ENCODE results near the gene DMXL2. TPM values are rescaled to one million over a fixed set of nuclear protein-coding genes. Genes with fewer than 3 reads are reported as not detected.

The DMXL2 gene
- polyA plus RNA-seq, 1 of the 3 experiments (the other 2 are of a cell fraction) = 6.4 TPM

DNA sequence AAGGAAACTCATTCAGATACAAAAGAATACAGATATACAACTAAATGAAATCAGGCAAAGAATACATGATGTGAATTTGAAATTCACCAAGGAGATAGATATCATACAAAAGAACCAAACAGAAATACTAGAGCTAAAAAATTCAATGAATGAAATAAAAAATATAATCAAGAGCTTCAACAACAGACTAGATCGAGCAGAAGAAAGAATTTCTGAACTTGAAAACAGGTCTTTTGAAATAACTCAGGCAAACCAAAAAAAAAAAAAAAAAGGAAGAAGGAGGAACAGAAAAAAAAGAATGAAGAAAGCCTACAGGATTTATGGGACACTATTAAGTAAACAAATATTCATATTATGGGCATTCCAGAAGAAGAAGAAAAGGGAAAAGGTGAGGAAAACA, 137.8 kb downstream of the DMXL2 start:
- H3K4me2 ChIP-seq = no peak overlapping the region
- peaks cover 37 to 45% of the 10 kb centered on the region in 2 experiments for H3K36me3 ChIP-seq (replicated peaks in 1 of 2; ENCODE audit: control insufficient read depth in 1 of 2, insufficient read depth in 2 of 2, low read length in 1 of 2)
- ChIA-PET CTCF (no interaction called here), POLR2A (no interaction called here)
- no peaks in the 10 kb centered on the region for H3K79me2 ChIP-seq (ENCODE audit: insufficient read depth)
- no peak overlapping the region for H3K9ac ChIP-seq
- H3K4me1 ChIP-seq (ENCODE audit: control insufficient read depth in 1 of 2, insufficient read depth in 2 of 2, low read depth in 1 of 2, low read length in 1 of 2) = no peaks in the 10 kb centered on the region
- no peak overlapping the region for H2AFZ ChIP-seq (ENCODE audit: low read depth)
- peaks cover 15% of the 10 kb centered on the region for H3K9me3 ChIP-seq
- H3F3A ChIP-seq (replicated peaks; ENCODE audit: insufficient read depth) = no peaks in the 10 kb centered on the region
- H3K27ac ChIP-seq (ENCODE audit: low read depth in 2 of 2, low read length in 1 of 2) = no peak overlapping the region
- H4K20me1 ChIP-seq (ENCODE audit: insufficient read depth) = no peaks in the 10 kb centered on the region
- H3K4me3 ChIP-seq (ENCODE audit: low read depth in 2 of 2, low read length in 1 of 2) = no peak overlapping the region
- TF ChIP-seq RXRA (IDR thresholded peaks at IDR 0.05; ENCODE audit: borderline replicate concordance, low read depth) = no peak
- TF ChIP-seq EZH2phosphoT487 (IDR thresholded peaks at IDR 0.05; ENCODE audit: borderline replicate concordance, low read depth) = no peak
- no peak for TF ChIP-seq CTCF (IDR thresholded peaks at IDR 0.05)
- no peak for TF ChIP-seq NFIC (IDR thresholded peaks at IDR 0.05; ENCODE audit: borderline replicate concordance)
- TF ChIP-seq, protein P1, sequence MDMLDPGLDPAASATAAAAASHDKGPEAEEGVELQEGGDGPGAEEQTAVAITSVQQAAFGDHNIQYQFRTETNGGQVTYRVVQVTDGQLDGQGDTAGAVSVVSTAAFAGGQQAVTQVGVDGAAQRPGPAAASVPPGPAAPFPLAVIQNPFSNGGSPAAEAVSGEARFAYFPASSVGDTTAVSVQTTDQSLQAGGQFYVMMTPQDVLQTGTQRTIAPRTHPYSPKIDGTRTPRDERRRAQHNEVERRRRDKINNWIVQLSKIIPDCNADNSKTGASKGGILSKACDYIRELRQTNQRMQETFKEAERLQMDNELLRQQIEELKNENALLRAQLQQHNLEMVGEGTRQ (IDR thresholded peaks at IDR 0.05; ENCODE audit: borderline replicate concordance, low read depth, low read length) = no peak
- no peak for TF ChIP-seq RCOR1 (IDR thresholded peaks at IDR 0.05; ENCODE audit: low read length)
- TF ChIP-seq ELF1 (IDR thresholded peaks at IDR 0.05) = no peak
- TF ChIP-seq, protein P2, sequence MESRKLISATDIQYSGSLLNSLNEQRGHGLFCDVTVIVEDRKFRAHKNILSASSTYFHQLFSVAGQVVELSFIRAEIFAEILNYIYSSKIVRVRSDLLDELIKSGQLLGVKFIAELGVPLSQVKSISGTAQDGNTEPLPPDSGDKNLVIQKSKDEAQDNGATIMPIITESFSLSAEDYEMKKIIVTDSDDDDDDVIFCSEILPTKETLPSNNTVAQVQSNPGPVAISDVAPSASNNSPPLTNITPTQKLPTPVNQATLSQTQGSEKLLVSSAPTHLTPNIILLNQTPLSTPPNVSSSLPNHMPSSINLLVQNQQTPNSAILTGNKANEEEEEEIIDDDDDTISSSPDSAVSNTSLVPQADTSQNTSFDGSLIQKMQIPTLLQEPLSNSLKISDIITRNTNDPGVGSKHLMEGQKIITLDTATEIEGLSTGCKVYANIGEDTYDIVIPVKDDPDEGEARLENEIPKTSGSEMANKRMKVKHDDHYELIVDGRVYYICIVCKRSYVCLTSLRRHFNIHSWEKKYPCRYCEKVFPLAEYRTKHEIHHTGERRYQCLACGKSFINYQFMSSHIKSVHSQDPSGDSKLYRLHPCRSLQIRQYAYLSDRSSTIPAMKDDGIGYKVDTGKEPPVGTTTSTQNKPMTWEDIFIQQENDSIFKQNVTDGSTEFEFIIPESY (IDR thresholded peaks at IDR 0.05; ENCODE audit: borderline replicate concordance, low read depth) = no peak
- TF ChIP-seq IRF3 (IDR thresholded peaks at IDR 0.05; ENCODE audit: low read depth, low read length) = no peak
- no peak for TF ChIP-seq TAF1 (IDR thresholded peaks at IDR 0.05; ENCODE audit: borderline replicate concordance, low read depth, low read length)
- TF ChIP-seq TCF12 (IDR thresholded peaks at IDR 0.05) = no peak
- TF ChIP-seq GATA2 (CRISPR knock-in tag; IDR thresholded peaks at IDR 0.05) = no peak
- no peaks in the 10 kb centered on the region for H3K27me3 ChIP-seq (ENCODE audit: insufficient read depth)
- H3K9me2 ChIP-seq = no peaks in the 10 kb centered on the region
- 79% methylated on average over 1 of the region's 1 CpG for WGBS (ENCODE audit: low lambda C conversion rate)
- DNase-seq = no peak

Measured in SK-N-SH (cell line).